ENCODE measurements around the gene PPA2. TPM values are rescaled to one million over a fixed set of nuclear protein-coding genes. Genes with fewer than 3 reads are reported as not detected.

The PPA2 gene
- polyA plus RNA-seq, 1 donor from 2014 or later: 151 TPM

- Histone ChIP-seq H3K4me3 (ENCODE audit: low read length) (no peak overlapping the region), H3K27me3 (ENCODE audit: insufficient read depth, low read depth, low read length) (no peaks in the 10 kb centered on the region), H3K27ac (ENCODE audit: low read length) (no peak overlapping the region), H3K9ac (ENCODE audit: low read length) (no peak overlapping the region), H3K9me3 (ENCODE audit: low read length) (no peaks in the 10 kb centered on the region), H4K20me1 (ENCODE audit: insufficient read depth) (no peaks in the 10 kb centered on the region), H3K79me2 (replicated peaks; ENCODE audit: insufficient read depth, low read length) (no peaks in the 10 kb centered on the region), H2AFZ (ENCODE audit: low read depth, low read length) (no peak overlapping the region), H3K9me2 (ENCODE audit: insufficient read depth, low read length) (no peaks in the 10 kb centered on the region), H3K36me3 (ENCODE audit: insufficient read depth, low read length) (peaks cover 7% of the 10 kb centered on the region), H3F3A (ENCODE audit: insufficient read depth, low read length, poor library complexity, severe bottlenecking) (no peaks in the 10 kb centered on the region), H3K4me2 (ENCODE audit: low read length) (no peak overlapping the region)
- TF ChIP-seq CTCF (IDR thresholded peaks at IDR 0.05; ENCODE audit: poor library complexity, severe bottlenecking) (no peak), POLR2AphosphoS5 (IDR thresholded peaks at IDR 0.05) (no peak), RAD21 (conservative IDR thresholded peaks at IDR 0.05) (no peak), MXI1 (conservative IDR thresholded peaks at IDR 0.05; ENCODE audit: poor library complexity, severe bottlenecking) (no peak), EZH2 (IDR thresholded peaks at IDR 0.05; ENCODE audit: borderline replicate concordance, insufficient read depth, low read length, poor library complexity, severe bottlenecking) (no peak), EP300 (conservative IDR thresholded peaks at IDR 0.05; ENCODE audit: poor library complexity, severe bottlenecking) (no peak), SMC3 (conservative IDR thresholded peaks at IDR 0.05; ENCODE audit: poor library complexity) (no peak), TAF1 (IDR thresholded peaks at IDR 0.05; ENCODE audit: low read depth) (no peak), REST (IDR thresholded peaks at IDR 0.05; ENCODE audit: borderline replicate concordance) (no peak)
These were observed 47.5 kb downstream of the PPA2 start for GRCh38 chr4:105426187-105426897.

GRCh38 chr4:105422207-105422920 lies 51.5 kb downstream of the PPA2 start:
- no peaks in the 10 kb centered on the region for H3K9me2 ChIP-seq (ENCODE audit: insufficient read depth, low read length)
- H2AFZ ChIP-seq (ENCODE audit: low read depth, low read length): no peak overlapping the region
- no peaks in the 10 kb centered on the region for H3K36me3 ChIP-seq (ENCODE audit: insufficient read depth, low read length)
- no peak overlapping the region for H3K4me2 ChIP-seq (ENCODE audit: low read length)
- TF ChIP-seq EZH2 (IDR thresholded peaks at IDR 0.05; ENCODE audit: borderline replicate concordance, insufficient read depth, low read length, poor library complexity, severe bottlenecking): no peak
- TF ChIP-seq TAF1 (IDR thresholded peaks at IDR 0.05; ENCODE audit: low read depth): no peak
- TF ChIP-seq SMC3 (conservative IDR thresholded peaks at IDR 0.05; ENCODE audit: poor library complexity): no peak
- no peak for TF ChIP-seq MXI1 (conservative IDR thresholded peaks at IDR 0.05; ENCODE audit: poor library complexity, severe bottlenecking)
- no peak for TF ChIP-seq RAD21 (conservative IDR thresholded peaks at IDR 0.05)
- TF ChIP-seq EP300 (conservative IDR thresholded peaks at IDR 0.05; ENCODE audit: poor library complexity, severe bottlenecking): no peak
- TF ChIP-seq POLR2AphosphoS5 (IDR thresholded peaks at IDR 0.05): no peak
- no peak for TF ChIP-seq REST (IDR thresholded peaks at IDR 0.05; ENCODE audit: borderline replicate concordance)
- no peak for TF ChIP-seq CTCF (IDR thresholded peaks at IDR 0.05; ENCODE audit: poor library complexity, severe bottlenecking)
- no peaks in the 10 kb centered on the region for H3K79me2 ChIP-seq (replicated peaks; ENCODE audit: insufficient read depth, low read length)
- H3K27me3 ChIP-seq (ENCODE audit: insufficient read depth, low read depth, low read length): no peaks in the 10 kb centered on the region
- no peaks in the 10 kb centered on the region for H3F3A ChIP-seq (ENCODE audit: insufficient read depth, low read length, poor library complexity, severe bottlenecking)
- no peaks in the 10 kb centered on the region for H3K9me3 ChIP-seq (ENCODE audit: low read length)
- no peaks in the 10 kb centered on the region for H4K20me1 ChIP-seq (ENCODE audit: insufficient read depth)
- no peak overlapping the region for H3K4me3 ChIP-seq (ENCODE audit: low read length)
- H3K9ac ChIP-seq (ENCODE audit: low read length): no peak overlapping the region
- H3K27ac ChIP-seq (ENCODE audit: low read length): no peak overlapping the region

All from neural cell (in vitro differentiated cells).